HepG2 (cell line): ENCODE results near the gene TMEM131L. TPM values are rescaled to one million over a fixed set of nuclear protein-coding genes. Genes with fewer than 3 reads are reported as not detected.

Experiments used
- GATAD1 ChIP-seq: IDR thresholded peaks from 2 replicates; pipeline ENCODE4 v1.6.1; 2016; ENCODE audit warnings: missing genetic modification reagents, missing compliant biosample characterization
- KDM2A ChIP-seq: sonication (generic); formaldehyde crosslinking; IDR thresholded peaks from 2 replicates; pipeline ENCODE4 v1.4.0; 2020; ENCODE audit warnings: low read depth, missing genetic modification reagents, borderline replicate concordance
- KDM3A ChIP-seq: IDR thresholded peaks from 2 replicates; pipeline ENCODE4 v1.6.1; 2018; ENCODE audit warnings: low read depth, missing compliant biosample characterization
- MED8 ChIP-seq: sonication (generic); formaldehyde crosslinking; IDR thresholded peaks from 2 replicates; pipeline ENCODE4 v1.8.1; 2023; ENCODE audit warnings: mild to moderate bottlenecking, missing genetic modification reagents; ENCODE audit not compliant: insufficient replicate concordance
- PITX1 ChIP-seq: sonication (generic); formaldehyde crosslinking; IDR thresholded peaks from 2 replicates; pipeline ENCODE4 v1.5.1; 2020; ENCODE audit warnings: mild to moderate bottlenecking, missing genetic modification reagents
- PPARG ChIP-seq: conservative IDR thresholded peaks from 2 replicates; pipeline ENCODE4 v1.6.1; 2016; ENCODE audit warnings: missing biosample characterization, missing genetic modification reagents
- STAT5B ChIP-seq: sonication (generic); formaldehyde crosslinking; IDR thresholded peaks from 2 replicates; pipeline ENCODE4 v1.4.0; 2020; ENCODE audit warnings: missing genetic modification reagents
- TBX2 ChIP-seq: sonication (generic); formaldehyde crosslinking; IDR thresholded peaks from 2 replicates; pipeline ENCODE4 v1.5.0; 2020; ENCODE audit warnings: missing genetic modification reagents, mild to moderate bottlenecking, borderline replicate concordance
- TOE1 ChIP-seq: sonication (generic); formaldehyde crosslinking; IDR thresholded peaks from 2 replicates; pipeline ENCODE4 v1.4.0; 2020; ENCODE audit warnings: mild to moderate bottlenecking, missing genetic modification reagents
- XBP1 ChIP-seq: sonication (generic); formaldehyde crosslinking; IDR thresholded peaks from 2 replicates; pipeline ENCODE4 v1.5.0; 2020; ENCODE audit warnings: missing genetic modification reagents
- ZBTB7A ChIP-seq: sonication (generic); formaldehyde crosslinking; IDR thresholded peaks from 2 replicates; pipeline ENCODE4 v1.8.0; 2022; ENCODE audit warnings: mild to moderate bottlenecking, missing genetic modification reagents
- ZFP1 ChIP-seq: IDR thresholded peaks from 2 replicates; pipeline ENCODE4 v1.6.1; 2016
- ZNF292 ChIP-seq: sonication (generic); formaldehyde crosslinking; IDR thresholded peaks from 2 replicates; pipeline ENCODE4 v1.8.1; 2022; ENCODE audit warnings: mild to moderate bottlenecking, low read depth, missing genetic modification reagents, borderline replicate concordance
- ZNF34 ChIP-seq: sonication (generic); formaldehyde crosslinking; IDR thresholded peaks from 2 replicates; pipeline ENCODE4 v1.4.0; 2020; ENCODE audit warnings: mild to moderate bottlenecking, missing genetic modification reagents, borderline replicate concordance
- polyA plus RNA-seq, 8 experiments: library from polyadenylated mRNA; depleted of rRNA in 3 of 8; stranded (reverse) in 7 of 8; unstranded in 1 of 8; fragments of >200 nt; fragmentation: Illumina TruSeq in 4 of 8; extraction: Trizol in 4 of 8; gene quantifications; 2 replicates each; pipeline versions ENCODE4 v1.2.1 to v1.2.3, GENCODE V29; 2011 to 2016; ENCODE audit warnings: low read depth in 4 of 8, missing spikeins in 1 of 8, mixed read lengths in 1 of 8; ENCODE audit not compliant: insufficient read depth in 1 of 8
- total RNA-seq, 5 experiments: library from RNA; depleted of rRNA; stranded (reverse); fragments of >200 nt; fragmentation: Illumina TruSeq; extraction: Trizol; gene quantifications; 2 replicates each; pipeline ENCODE4 v1.2.3, GENCODE V29; 2016; ENCODE audit warnings: low read depth in 1 of 5
- TF ChIP-seq, protein P1 (sequence below): IDR thresholded peaks from 2 replicates; pipeline ENCODE4 v1.6.1; 2012; ENCODE audit warnings: low read length, improper control_type of control experiment
- TF ChIP-seq, protein P2 (sequence below): sonication (generic); formaldehyde crosslinking; IDR thresholded peaks from 2 replicates; pipeline ENCODE4 v1.4.0; 2020; ENCODE audit warnings: low read depth, missing genetic modification reagents
- TF ChIP-seq, protein P3 (sequence below): sonication (generic); formaldehyde crosslinking; IDR thresholded peaks from 2 replicates; pipeline ENCODE4 v1.5.0; 2020; ENCODE audit warnings: mild to moderate bottlenecking, missing genetic modification reagents, borderline replicate concordance

Gene TMEM131L
- total and polyA plus RNA-seq, 2 of the 13 experiments (the other 11 are each of a cell fraction or from before 2014, with no cell fraction given), result 2.2 to 4.5 TPM

DNA sequence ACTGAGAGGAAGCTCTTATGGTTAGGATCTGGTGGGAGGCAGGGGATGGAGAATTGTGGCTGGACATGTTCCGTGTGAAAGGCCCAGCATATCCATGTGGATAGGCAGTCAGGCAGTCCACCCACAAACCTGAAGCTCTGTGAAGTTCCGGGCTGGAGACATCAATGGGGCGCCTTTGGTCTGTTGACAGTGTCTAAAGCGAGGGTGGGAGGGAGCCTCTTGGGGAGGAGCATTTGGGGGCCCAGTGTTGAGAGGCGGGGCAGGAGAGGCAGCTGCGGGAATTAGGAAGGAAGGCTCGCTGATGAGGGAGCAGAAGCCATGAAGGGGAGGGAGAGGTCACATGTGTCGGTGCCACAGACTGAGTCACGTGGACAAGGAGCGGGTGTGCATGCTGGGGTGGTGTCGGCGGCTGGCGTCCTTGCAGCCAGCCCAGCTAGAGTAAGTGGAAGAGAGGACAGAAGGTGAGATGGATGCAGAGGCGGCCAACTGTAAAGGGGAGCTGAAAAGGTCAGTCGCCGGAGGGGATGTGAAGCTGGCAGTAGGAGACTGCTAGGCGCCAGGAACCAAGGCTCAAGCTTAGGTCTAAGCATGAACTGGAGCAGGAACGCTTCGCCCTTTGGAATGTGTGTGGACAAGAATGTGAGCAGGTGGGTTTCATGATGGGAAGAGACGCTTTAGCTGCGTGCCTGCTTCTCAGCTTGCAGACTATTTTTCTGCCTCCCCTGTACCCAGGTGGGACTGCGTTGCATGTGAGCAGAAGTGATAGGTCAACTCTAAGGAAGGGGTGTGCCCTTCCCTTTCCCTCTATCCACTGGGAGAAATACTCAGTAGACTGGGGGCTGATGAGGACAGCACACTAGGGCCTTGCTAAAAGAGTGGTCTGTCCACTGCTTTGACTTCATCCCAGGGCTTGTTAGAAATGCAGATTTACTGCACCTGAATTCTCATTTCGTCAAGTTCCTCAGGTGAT is 174.0 kb downstream of the TMEM131L start (continued):
- 0 out of 2 replicates have a peak, but pooled peaks have one; percentile 6 for TF ChIP-seq PITX1 (CRISPR knock-in tag)
- TF ChIP-seq MED8, result no peak
- TF ChIP-seq ZFP1 (CRISPR knock-in tag), result no peak
- TF ChIP-seq XBP1, result no peak
- TF ChIP-seq GATAD1 (CRISPR knock-in tag), result no peak
- TF ChIP-seq, protein P1, sequence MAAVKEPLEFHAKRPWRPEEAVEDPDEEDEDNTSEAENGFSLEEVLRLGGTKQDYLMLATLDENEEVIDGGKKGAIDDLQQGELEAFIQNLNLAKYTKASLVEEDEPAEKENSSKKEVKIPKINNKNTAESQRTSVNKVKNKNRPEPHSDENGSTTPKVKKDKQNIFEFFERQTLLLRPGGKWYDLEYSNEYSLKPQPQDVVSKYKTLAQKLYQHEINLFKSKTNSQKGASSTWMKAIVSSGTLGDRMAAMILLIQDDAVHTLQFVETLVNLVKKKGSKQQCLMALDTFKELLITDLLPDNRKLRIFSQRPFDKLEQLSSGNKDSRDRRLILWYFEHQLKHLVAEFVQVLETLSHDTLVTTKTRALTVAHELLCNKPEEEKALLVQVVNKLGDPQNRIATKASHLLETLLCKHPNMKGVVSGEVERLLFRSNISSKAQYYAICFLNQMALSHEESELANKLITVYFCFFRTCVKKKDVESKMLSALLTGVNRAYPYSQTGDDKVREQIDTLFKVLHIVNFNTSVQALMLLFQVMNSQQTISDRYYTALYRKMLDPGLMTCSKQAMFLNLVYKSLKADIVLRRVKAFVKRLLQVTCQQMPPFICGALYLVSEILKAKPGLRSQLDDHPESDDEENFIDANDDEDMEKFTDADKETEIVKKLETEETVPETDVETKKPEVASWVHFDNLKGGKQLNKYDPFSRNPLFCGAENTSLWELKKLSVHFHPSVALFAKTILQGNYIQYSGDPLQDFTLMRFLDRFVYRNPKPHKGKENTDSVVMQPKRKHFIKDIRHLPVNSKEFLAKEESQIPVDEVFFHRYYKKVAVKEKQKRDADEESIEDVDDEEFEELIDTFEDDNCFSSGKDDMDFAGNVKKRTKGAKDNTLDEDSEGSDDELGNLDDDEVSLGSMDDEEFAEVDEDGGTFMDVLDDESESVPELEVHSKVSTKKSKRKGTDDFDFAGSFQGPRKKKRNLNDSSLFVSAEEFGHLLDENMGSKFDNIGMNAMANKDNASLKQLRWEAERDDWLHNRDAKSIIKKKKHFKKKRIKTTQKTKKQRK, result no peak
- TF ChIP-seq KDM3A (CRISPR knock-in tag), result no peak
- TF ChIP-seq ZNF292 (CRISPR knock-in tag), result 0 out of 2 replicates have a peak, but pooled peaks have one; percentile 44
- no peak for TF ChIP-seq PPARG (CRISPR knock-in tag)
- 0 out of 2 replicates have a peak, but pooled peaks have one; percentile 38 for TF ChIP-seq KDM2A
- 0 out of 2 replicates have a peak, but pooled peaks have one; percentile 31 for TF ChIP-seq ZBTB7A (CRISPR knock-in tag)
- TF ChIP-seq TOE1 (CRISPR knock-in tag), result no peak
- TF ChIP-seq, protein P2, sequence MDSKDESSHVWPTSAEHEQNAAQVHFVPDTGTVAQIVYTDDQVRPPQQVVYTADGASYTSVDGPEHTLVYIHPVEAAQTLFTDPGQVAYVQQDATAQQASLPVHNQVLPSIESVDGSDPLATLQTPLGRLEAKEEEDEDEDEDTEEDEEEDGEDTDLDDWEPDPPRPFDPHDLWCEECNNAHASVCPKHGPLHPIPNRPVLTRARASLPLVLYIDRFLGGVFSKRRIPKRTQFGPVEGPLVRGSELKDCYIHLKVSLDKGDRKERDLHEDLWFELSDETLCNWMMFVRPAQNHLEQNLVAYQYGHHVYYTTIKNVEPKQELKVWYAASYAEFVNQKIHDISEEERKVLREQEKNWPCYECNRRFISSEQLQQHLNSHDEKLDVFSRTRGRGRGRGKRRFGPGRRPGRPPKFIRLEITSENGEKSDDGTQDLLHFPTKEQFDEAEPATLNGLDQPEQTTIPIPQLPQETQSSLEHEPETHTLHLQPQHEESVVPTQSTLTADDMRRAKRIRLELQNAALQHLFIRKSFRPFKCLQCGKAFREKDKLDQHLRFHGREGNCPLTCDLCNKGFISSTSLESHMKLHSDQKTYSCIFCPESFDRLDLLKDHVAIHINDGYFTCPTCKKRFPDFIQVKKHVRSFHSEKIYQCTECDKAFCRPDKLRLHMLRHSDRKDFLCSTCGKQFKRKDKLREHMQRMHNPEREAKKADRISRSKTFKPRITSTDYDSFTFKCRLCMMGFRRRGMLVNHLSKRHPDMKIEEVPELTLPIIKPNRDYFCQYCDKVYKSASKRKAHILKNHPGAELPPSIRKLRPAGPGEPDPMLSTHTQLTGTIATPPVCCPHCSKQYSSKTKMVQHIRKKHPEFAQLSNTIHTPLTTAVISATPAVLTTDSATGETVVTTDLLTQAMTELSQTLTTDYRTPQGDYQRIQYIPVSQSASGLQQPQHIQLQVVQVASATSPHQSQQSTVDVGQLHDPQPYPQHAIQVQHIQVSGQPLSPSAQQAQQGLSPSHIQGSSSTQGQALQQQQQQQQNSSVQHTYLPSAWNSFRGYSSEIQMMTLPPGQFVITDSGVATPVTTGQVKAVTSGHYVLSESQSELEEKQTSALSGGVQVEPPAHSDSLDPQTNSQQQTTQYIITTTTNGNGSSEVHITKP (CRISPR knock-in tag), result no peak
- TF ChIP-seq ZNF34 (CRISPR knock-in tag), result no peak
- TF ChIP-seq, protein P3, sequence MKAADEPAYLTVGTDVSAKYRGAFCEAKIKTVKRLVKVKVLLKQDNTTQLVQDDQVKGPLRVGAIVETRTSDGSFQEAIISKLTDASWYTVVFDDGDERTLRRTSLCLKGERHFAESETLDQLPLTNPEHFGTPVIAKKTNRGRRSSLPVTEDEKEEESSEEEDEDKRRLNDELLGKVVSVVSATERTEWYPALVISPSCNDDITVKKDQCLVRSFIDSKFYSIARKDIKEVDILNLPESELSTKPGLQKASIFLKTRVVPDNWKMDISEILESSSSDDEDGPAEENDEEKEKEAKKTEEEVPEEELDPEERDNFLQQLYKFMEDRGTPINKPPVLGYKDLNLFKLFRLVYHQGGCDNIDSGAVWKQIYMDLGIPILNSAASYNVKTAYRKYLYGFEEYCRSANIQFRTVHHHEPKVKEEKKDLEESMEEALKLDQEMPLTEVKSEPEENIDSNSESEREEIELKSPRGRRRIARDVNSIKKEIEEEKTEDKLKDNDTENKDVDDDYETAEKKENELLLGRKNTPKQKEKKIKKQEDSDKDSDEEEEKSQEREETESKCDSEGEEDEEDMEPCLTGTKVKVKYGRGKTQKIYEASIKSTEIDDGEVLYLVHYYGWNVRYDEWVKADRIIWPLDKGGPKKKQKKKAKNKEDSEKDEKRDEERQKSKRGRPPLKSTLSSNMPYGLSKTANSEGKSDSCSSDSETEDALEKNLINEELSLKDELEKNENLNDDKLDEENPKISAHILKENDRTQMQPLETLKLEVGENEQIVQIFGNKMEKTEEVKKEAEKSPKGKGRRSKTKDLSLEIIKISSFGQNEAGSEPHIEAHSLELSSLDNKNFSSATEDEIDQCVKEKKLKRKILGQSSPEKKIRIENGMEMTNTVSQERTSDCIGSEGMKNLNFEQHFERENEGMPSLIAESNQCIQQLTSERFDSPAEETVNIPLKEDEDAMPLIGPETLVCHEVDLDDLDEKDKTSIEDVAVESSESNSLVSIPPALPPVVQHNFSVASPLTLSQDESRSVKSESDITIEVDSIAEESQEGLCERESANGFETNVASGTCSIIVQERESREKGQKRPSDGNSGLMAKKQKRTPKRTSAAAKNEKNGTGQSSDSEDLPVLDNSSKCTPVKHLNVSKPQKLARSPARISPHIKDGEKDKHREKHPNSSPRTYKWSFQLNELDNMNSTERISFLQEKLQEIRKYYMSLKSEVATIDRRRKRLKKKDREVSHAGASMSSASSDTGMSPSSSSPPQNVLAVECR (CRISPR knock-in tag), result no peak
- TF ChIP-seq STAT5B, result no peak
- peak; percentile 61; the same call in 1 of the 2 replicates for TF ChIP-seq TBX2 (CRISPR knock-in tag)
